ENCODE results near the gene CACYBP. TPM values are rescaled to one million over a fixed set of nuclear protein-coding genes. Genes with fewer than 3 reads are reported as not detected.

CACYBP gene
- total RNA-seq, 1 experiment from 2014 or later: 194 TPM

DNA sequence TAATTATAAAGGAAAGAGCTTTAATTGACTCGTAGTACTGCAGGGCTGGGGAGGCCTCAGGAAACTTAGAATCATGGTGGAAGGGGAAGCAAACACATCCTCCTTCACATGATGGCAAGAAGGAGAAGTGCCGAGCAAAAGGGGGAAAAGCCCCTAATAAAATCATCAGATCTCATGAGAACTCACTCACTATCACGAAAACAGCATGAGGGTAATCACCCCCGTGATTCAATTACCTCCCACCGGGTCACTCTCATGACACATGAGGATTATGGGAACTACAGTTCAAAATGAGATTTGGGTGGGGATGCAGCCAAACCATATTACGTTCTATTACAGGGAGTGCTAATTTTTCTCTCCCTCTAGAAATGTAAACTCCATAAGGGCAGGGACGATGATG is 37.7 kb downstream of the CACYBP start:
- no TSS peak for BruUV-seq (replicated peaks)
- intact Hi-C loops (cut with micrococcal nuclease): no loop called here
- H4K20me1 ChIP-seq (ENCODE audit: insufficient read depth): no peaks in the 10 kb centered on the region
- H3K4me1 ChIP-seq (ENCODE audit: control insufficient read depth in 1 of 2, insufficient read depth in 2 of 2, low read length in 2 of 2): no peaks in the 10 kb centered on the region
- DNase-seq (ENCODE audit: low read depth, low spot score): no peak
- POLR2A ChIA-PET: no interaction called here
- H3K27me3 ChIP-seq (ENCODE audit: insufficient read depth, low read length): no peaks in the 10 kb centered on the region
- no peak overlapping the region for H3K4me2 ChIP-seq (ENCODE audit: low read length)
- no peaks in the 10 kb centered on the region for H3K9me2 ChIP-seq (ENCODE audit: insufficient read depth)
- RAD21 ChIA-PET (ENCODE audit: low non-redundant PET in 1 of 2, low total read pairs in 2 of 2, uncharacterized antibody in 2 of 2, unreplicated experiment in 2 of 2): no interaction called here
- no peaks in the 10 kb centered on the region for H3K79me2 ChIP-seq (ENCODE audit: insufficient read depth, low read length)
- H2AFZ ChIP-seq (ENCODE audit: low read depth, low read length, poor library complexity, severe bottlenecking): no peak overlapping the region
- no peak overlapping the region for H3K27ac ChIP-seq (ENCODE audit: low read depth, low read length)
- ATAC-seq: no peak
- no peaks in the 10 kb centered on the region for H3K9me3 ChIP-seq (ENCODE audit: control insufficient read depth in 1 of 2, insufficient read depth in 1 of 2, low read depth in 1 of 2, low read length in 2 of 2)
- no peaks in the 10 kb centered on the region for H3K36me3 ChIP-seq (ENCODE audit: control insufficient read depth in 1 of 2, insufficient read depth in 2 of 2, low read length in 2 of 2)
- H3K4me3 ChIP-seq (replicated peaks in 1 of 2; ENCODE audit: low read depth in 1 of 2, low read length in 2 of 2): no peak overlapping the region
- TF ChIP-seq POLR2A (IDR thresholded peaks at IDR 0.05; ENCODE audit: borderline replicate concordance, extremely low read depth, insufficient read depth, insufficient read length) (no peak), EGR1 (IDR thresholded peaks at IDR 0.05; ENCODE audit: low read depth) (no peak), FOSL1 (IDR thresholded peaks at IDR 0.05; ENCODE audit: low read depth) (no peak), SRF (IDR thresholded peaks at IDR 0.05; ENCODE audit: low read depth) (no peak)
- TF ChIP-seq, protein P1, sequence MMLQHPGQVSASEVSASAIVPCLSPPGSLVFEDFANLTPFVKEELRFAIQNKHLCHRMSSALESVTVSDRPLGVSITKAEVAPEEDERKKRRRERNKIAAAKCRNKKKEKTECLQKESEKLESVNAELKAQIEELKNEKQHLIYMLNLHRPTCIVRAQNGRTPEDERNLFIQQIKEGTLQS (IDR thresholded peaks at IDR 0.05): no peak
- CTCF ChIA-PET: no interaction called here
- no peak overlapping the region for H3K9ac ChIP-seq (ENCODE audit: low read length)

DNA sequence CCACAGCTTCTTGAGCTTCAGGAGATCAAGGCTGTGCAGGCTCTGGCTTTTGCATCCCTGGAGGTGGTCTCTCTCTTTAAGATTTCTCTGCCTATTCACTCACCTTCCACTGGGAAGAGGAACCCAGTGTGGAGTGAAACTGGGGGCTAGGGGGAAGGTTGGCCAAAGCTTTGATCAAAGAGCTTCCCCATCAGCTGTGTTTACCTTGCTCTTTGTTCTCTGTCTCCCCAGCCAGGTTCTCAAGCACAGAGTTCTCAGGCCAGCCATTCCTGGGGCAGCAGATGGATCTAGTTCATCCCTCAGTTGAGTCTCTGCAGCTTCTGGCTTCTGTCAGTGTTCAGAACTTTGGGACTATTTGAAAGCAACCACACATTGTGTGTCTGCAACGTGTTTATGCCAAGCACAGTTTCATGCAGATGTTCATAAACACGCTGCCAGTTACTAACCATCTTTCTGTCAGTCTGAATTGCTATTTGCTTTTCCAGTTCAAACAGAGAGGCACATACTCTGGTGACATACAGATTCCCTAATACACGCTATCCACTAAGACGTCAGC is 40.7 kb downstream of the CACYBP start:
- H3K9me3 ChIP-seq (ENCODE audit: control insufficient read depth in 1 of 2, insufficient read depth in 1 of 2, low read depth in 1 of 2, low read length in 2 of 2): no peaks in the 10 kb centered on the region
- no peak overlapping the region for H3K4me3 ChIP-seq (replicated peaks in 1 of 2; ENCODE audit: low read depth in 1 of 2, low read length in 2 of 2)
- ATAC-seq: no peak
- H2AFZ ChIP-seq (ENCODE audit: low read depth, low read length, poor library complexity, severe bottlenecking): no peak overlapping the region
- intact Hi-C loops (cut with micrococcal nuclease): no loop called here
- CTCF ChIA-PET: interaction anchor here (0.8 to 1.6 kb wide), 2 partner anchors 11 to 111 kb away, joined by 3 read pairs; no protein-coding TSS in a partner anchor
- no peaks in the 10 kb centered on the region for H3K9me2 ChIP-seq (ENCODE audit: insufficient read depth)
- H3K4me2 ChIP-seq (ENCODE audit: low read length): no peak overlapping the region
- RAD21 ChIA-PET (ENCODE audit: low non-redundant PET in 1 of 2, low total read pairs in 2 of 2, uncharacterized antibody in 2 of 2, unreplicated experiment in 2 of 2): no interaction called here
- H3K9ac ChIP-seq (ENCODE audit: low read length): no peak overlapping the region
- no peaks in the 10 kb centered on the region for H3K27me3 ChIP-seq (ENCODE audit: insufficient read depth, low read length)
- no peaks in the 10 kb centered on the region for H3K79me2 ChIP-seq (ENCODE audit: insufficient read depth, low read length)
- POLR2A ChIA-PET: no interaction called here
- no peak overlapping the region for H3K27ac ChIP-seq (ENCODE audit: low read depth, low read length)
- no peaks in the 10 kb centered on the region for H4K20me1 ChIP-seq (ENCODE audit: insufficient read depth)
- H3K4me1 ChIP-seq (ENCODE audit: control insufficient read depth in 1 of 2, insufficient read depth in 2 of 2, low read length in 2 of 2): no peaks in the 10 kb centered on the region
- TF ChIP-seq CBX3 (IDR thresholded peaks at IDR 0.05; ENCODE audit: low read depth) (no peak), SRF (IDR thresholded peaks at IDR 0.05; ENCODE audit: low read depth) (no peak), JUND (IDR thresholded peaks at IDR 0.05) (no peak), CEBPB (IDR thresholded peaks at IDR 0.05; ENCODE audit: low read depth) (no peak), TCF7L2 (IDR thresholded peaks at IDR 0.05; ENCODE audit: borderline replicate concordance, extremely low read depth, insufficient read depth, insufficient read length) (no peak), POLR2A (IDR thresholded peaks at IDR 0.05; ENCODE audit: borderline replicate concordance, extremely low read depth, insufficient read depth, insufficient read length) (no peak), EGR1 (IDR thresholded peaks at IDR 0.05; ENCODE audit: low read depth) (no peak), ZNF274 (IDR thresholded peaks at IDR 0.05; ENCODE audit: low read depth, low read length) (no peak), EZH2 (IDR thresholded peaks at IDR 0.05) (no peak), EZH2phosphoT487 (IDR thresholded peaks at IDR 0.05; ENCODE audit: borderline replicate concordance) (no peak)
- no TSS peak for BruUV-seq (replicated peaks)
- no peak for DNase-seq (ENCODE audit: low read depth, low spot score)
- H3K36me3 ChIP-seq (ENCODE audit: control insufficient read depth in 1 of 2, insufficient read depth in 2 of 2, low read length in 2 of 2): no peaks in the 10 kb centered on the region
